Astrocyte of the spinal cord (primary cell): Measurements from ENCODE around the gene DERL2.
A peak's percentile ranks its signal among the peaks of the same experiment; 100 is the strongest.

Source experiments
- DNase-seq: peaks from one replicate; pipeline ENCODE4 v3.0.0; 2011; ENCODE audit warnings: low read depth, low spot score
- H3K4me3 ChIP-seq: 2 replicates; pipeline ENCODE4 v1.5.1; 2011; ENCODE audit warnings: low read depth, mild to moderate bottlenecking, low read length, moderate library complexity
- in situ Hi-C: cut with HindIII; loops from 2 replicates; pipeline ENCODE4 v1.10.0; 2017; ENCODE audit warnings: low sequenced_read_pairs
- TF ChIP-seq, protein P1 (sequence below): IDR thresholded peaks from 2 replicates; pipeline ENCODE4 v1.5.1; 2012; ENCODE audit warnings: low read depth, mild to moderate bottlenecking, low read length, inconsistent platforms

The DERL2 gene

DNA sequence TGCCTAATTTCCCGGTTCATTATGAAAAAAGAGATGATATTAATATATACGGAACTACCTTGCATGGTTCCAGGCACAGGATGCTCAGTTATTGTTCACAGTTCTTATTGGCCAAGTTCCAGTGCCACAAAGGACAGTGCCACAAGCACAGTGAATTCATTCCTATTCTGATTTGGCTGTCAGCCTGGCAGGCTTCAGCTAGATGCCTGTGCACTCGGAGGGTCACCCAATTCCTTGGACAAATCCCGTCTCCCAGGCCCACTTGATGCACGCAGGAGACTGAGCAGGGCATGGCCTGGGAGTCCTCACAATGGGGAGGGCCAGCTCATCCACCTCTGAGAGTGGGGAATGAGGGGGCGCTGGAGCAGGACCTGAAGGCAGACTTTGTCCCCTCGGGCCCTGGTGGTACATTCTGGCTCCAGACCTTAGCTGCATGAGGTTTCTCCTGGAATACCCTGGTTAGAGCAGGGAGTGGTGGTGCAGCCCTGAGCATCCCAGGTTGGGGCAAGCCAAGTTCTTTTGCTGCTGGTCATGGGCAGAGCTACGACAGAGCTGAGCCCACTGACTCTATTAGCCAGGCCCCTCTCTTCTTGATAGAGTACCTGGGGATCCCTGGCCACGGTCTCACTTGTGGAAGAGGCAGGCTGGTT, 41.7 kb upstream of the DERL2 start:
- in situ Hi-C loops = no loop called here
- H3K4me3 ChIP-seq = no peak overlapping the region
- TF ChIP-seq, protein P1, sequence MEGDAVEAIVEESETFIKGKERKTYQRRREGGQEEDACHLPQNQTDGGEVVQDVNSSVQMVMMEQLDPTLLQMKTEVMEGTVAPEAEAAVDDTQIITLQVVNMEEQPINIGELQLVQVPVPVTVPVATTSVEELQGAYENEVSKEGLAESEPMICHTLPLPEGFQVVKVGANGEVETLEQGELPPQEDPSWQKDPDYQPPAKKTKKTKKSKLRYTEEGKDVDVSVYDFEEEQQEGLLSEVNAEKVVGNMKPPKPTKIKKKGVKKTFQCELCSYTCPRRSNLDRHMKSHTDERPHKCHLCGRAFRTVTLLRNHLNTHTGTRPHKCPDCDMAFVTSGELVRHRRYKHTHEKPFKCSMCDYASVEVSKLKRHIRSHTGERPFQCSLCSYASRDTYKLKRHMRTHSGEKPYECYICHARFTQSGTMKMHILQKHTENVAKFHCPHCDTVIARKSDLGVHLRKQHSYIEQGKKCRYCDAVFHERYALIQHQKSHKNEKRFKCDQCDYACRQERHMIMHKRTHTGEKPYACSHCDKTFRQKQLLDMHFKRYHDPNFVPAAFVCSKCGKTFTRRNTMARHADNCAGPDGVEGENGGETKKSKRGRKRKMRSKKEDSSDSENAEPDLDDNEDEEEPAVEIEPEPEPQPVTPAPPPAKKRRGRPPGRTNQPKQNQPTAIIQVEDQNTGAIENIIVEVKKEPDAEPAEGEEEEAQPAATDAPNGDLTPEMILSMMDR = no peak
- DNase-seq = no peak

DNA sequence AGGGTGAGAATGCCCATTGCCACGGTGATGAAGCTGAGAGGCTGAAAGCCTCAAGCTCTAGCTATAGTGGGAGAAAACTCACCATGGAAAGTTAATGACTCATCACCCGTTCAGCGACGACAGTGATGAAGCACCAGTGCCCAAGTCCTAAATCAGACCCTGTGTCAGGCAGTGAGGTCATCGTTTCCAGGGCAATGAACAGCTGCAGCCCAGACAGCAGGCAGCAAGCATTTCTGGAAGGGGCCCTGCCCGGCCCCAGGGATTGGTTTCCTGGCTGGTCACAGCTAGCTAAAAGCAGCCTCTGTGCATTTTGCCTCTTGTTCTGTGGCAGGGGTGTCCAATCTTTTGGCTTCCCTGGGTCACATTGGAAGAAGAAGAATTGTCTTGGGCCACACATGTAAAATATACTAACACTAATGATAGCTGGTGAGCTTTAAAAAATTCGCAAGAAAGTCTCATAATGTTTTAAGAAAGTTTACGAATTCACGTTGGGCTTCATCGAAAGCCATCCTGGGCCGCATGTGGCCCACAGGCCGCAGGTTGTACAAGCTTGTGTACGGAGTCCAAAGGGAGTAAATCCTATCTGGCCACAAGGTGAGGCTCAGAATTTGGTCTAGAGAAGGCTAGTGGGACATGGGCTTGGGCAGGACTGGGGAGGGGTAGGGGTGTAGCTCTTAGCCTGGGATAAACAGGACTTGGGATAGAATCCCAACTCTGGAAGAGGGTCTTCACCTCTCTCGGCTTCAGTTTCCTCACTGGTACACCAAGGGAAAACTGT, 41.0 kb upstream of the DERL2 start:
- TF ChIP-seq, protein P1 = no peak
- no peak overlapping the region for H3K4me3 ChIP-seq
- DNase-seq = peak; percentile 93
- in situ Hi-C loops = no loop called here

DNA sequence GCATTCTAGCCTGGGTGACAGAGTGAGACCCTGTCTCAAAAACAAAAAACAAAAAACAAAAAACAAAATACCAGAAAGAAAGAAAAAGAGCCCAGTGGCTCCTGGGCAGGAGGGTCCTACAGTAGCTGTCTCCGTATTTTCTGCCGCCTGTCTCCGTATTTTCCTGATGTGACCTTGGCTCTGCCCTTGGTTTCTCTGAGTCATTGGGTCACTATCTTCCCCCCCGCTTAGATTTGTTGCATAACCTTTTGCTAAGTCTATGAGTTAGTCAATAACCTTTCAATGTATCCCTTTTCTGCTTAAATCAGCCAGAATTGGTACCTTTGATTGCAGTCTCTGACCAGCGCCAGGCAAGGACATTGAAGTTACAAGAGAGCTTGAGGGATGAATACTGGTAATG, 37.3 kb upstream of the DERL2 start:
- DNase-seq = no peak
- no peak overlapping the region for H3K4me3 ChIP-seq
- TF ChIP-seq, protein P1 = no peak
- in situ Hi-C loops = no loop called here

DNA sequence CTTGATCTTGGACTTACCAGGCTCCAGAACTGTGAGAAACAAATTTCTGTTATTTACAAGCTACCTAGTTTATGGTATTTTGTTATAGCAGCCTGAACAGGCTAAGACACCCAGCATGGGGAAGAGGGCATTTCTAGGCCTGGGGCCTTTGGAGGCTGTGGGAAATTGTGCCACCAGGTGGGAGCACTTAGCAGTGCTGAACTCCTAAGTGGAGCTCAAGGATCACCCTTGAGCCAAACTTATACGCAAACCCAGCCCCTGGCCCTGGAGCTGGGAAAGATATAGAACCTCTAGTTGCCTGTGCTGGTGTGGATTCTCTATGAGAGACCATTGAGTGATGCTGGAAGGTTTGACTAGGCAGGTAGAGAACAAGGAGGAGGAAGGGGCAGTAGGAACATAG, 36.5 kb upstream of the DERL2 start:
- no peak for DNase-seq
- H3K4me3 ChIP-seq = no peak overlapping the region
- in situ Hi-C loops = no loop called here
- TF ChIP-seq, protein P1 = no peak

DNA sequence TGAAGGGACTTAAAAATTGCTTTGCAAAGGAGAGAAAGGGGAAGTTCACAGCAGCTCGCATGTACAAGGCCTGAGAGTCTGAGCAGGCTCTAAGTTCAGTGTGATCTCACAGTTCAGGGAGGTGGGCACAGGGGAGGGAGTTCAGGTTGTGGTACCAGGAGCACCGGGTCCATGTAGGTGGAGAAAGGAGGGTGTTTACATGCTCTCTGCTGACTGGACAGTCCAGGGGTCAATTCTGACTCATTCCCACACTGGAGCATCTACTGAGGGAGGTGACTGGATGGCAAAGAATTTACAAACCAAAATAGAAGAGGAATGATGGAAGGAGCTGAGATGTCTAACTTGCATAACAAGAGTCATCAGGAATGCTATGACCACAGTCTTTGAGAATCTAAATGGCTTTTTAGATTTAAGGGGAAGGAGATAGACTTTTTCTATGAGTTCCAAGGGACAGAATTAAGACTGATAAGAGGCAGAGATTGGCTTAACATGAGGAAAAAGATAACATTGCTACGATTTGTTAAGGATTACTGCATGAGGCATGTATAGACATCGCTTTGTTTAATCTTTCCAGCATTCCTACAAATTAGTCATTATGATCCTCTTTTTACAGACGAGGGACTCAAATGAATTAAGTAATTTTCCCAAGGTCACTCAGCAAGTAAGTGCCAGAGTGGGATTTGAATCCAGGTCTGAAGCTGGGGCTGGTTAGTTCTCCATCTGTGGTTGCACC, 30.2 kb upstream of the DERL2 start:
- TF ChIP-seq, protein P1 = no peak
- in situ Hi-C loops = no loop called here
- no peak overlapping the region for H3K4me3 ChIP-seq
- DNase-seq = peak; percentile 97

DNA sequence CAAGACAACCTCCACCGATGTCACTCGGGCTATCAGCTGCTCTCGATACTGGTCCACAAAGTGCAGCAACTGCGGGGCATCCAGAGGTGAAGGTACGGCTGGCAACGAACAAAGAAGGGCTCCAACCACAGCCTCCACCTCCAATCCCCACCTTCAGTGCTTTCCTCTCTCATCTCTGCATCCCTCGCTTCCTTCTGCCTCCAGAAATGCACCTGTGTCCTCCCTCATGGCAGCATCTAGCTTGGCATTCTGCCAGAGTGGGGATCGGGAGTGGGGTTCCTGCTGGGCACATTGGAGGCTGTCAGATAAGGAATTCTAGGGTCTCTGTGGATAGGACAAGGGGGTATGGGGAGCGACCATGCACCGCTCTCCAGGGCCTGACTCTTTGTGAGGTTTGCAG, 29.0 kb upstream of the DERL2 start:
- TF ChIP-seq, protein P1 = no peak
- no peak for DNase-seq
- in situ Hi-C loops = no loop called here
- no peak overlapping the region for H3K4me3 ChIP-seq
